Measurements from ENCODE around the gene ATE1.

ATE1 gene

DNA sequence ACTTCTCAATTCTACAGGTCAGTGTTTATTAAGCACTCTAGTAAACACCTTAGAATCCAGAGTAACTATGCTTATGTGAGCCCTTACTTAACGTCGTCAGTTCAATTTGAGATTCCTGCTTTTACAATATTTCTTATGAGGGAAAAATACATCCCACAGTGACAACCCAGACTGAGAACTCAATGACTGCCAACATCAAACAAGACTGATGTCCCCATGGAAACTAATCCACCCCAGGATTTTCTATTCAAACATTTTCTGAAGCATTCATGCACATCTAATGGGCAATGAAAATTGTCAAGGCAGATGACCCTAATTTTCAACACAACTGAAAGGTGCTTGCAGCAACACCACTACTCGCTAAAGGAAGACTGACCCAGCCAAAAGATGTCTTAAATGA is 67.0 kb downstream of the ATE1 start:
- DNase-seq (ENCODE audit: low read depth) = no peak
- H3K4me3 ChIP-seq (ENCODE audit: control insufficient read depth, low read depth, low read length) = no peak overlapping the region
- TF ChIP-seq, protein P1, sequence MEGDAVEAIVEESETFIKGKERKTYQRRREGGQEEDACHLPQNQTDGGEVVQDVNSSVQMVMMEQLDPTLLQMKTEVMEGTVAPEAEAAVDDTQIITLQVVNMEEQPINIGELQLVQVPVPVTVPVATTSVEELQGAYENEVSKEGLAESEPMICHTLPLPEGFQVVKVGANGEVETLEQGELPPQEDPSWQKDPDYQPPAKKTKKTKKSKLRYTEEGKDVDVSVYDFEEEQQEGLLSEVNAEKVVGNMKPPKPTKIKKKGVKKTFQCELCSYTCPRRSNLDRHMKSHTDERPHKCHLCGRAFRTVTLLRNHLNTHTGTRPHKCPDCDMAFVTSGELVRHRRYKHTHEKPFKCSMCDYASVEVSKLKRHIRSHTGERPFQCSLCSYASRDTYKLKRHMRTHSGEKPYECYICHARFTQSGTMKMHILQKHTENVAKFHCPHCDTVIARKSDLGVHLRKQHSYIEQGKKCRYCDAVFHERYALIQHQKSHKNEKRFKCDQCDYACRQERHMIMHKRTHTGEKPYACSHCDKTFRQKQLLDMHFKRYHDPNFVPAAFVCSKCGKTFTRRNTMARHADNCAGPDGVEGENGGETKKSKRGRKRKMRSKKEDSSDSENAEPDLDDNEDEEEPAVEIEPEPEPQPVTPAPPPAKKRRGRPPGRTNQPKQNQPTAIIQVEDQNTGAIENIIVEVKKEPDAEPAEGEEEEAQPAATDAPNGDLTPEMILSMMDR (IDR thresholded peaks at IDR 0.05; ENCODE audit: control insufficient read depth, insufficient read depth, low read depth, low read length, missing control alignments) = no peak

DNA sequence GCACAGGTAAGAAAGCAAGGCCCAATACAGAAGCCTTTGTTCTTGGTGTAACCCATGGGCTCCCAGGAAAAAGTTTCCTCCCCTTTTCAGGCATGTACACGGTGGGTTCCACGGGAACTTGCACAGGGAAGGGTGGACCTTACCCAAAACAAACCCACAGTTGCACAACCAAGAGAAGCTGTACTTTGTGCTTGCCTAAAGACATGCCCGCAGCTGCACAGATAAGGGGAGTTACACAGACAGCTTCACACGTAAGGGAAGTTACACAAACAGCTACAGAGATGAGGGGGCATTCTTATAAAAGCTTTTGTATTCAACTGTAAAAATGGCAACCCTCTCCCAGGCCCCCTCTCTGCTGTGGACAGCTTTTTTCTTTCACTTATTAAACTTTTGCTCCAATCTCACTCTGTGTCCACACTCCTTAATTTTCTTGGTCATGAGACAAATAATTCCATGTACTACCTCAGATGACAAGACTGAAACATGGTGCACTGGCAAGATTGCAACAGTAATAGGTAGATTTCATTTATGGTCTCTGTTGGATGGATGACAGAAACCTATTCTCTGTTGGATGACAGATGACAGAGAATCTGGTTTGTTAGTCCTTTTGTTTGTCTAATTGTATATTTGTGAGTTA is 72.9 kb downstream of the ATE1 start:
- TF ChIP-seq, protein P1 (IDR thresholded peaks at IDR 0.05; ENCODE audit: control insufficient read depth, insufficient read depth, low read depth, low read length, missing control alignments) = no peak
- H3K4me3 ChIP-seq (ENCODE audit: control insufficient read depth, low read depth, low read length) = no peak overlapping the region
- no peak for DNase-seq (ENCODE audit: low read depth)

DNA sequence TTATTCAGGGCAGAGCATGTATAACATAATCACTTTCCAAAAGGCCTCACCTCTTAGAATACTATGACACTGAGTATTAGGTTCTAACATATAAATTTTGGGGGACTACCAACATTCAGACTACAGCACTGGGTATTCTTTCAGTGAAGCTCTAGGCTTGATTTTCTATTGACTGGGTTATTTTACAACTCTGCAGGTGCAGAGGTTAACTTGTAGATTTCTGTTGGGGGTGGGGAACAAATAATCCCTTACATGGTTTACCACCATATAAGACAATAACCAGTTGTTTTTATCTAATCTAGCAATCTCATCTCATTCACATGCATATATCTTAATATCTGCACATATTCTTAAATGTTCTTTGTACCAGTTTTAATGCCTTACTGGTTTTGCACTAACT is 73.9 kb downstream of the ATE1 start:
- H3K4me3 ChIP-seq (ENCODE audit: control insufficient read depth, low read depth, low read length) = no peak overlapping the region
- TF ChIP-seq, protein P1 (IDR thresholded peaks at IDR 0.05; ENCODE audit: control insufficient read depth, insufficient read depth, low read depth, low read length, missing control alignments) = no peak
- no peak for DNase-seq (ENCODE audit: low read depth)

DNA sequence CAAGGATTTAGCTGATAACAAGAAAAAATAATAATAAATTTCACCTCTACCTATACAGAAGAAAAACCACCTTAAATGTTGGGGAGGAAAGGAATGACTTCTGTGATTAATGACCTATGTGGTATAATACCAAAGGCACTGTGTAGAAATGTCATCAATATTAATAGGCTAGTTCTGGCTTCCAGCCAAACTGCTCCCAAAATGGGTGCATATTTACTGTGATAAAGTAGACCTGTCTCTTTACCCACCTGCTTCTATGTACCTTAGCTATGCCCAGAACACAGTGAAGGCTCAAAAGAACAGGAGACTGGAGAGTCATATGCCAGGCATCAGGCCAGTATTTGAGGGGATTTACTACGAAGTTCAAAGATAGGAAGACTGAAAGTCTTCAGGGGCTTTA is 76.0 kb downstream of the ATE1 start:
- TF ChIP-seq, protein P1 (IDR thresholded peaks at IDR 0.05; ENCODE audit: control insufficient read depth, insufficient read depth, low read depth, low read length, missing control alignments) = no peak
- no peak for DNase-seq (ENCODE audit: low read depth)
- no peak overlapping the region for H3K4me3 ChIP-seq (ENCODE audit: control insufficient read depth, low read depth, low read length)

DNA sequence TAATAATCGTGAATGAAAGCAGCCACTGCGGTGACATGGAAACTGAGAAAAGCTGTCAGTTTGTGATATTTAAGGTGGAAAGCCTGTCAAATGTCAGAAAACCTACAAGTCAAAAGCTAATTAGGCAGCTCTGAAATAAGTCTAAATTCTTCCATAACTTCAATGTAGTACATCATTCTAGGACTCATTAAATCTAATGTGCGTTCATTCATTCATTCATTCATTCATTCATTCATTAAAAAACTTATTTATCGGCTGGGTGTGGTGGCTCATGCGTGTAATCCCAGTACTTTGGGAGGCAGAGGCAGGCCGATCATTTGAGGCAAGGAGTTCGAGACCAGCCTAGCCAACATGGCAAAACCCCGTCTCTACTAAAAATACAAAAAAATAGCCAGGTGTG is 79.7 kb downstream of the ATE1 start:
- DNase-seq (ENCODE audit: low read depth) = no peak
- no peak overlapping the region for H3K4me3 ChIP-seq (ENCODE audit: control insufficient read depth, low read depth, low read length)
- TF ChIP-seq, protein P1 (IDR thresholded peaks at IDR 0.05; ENCODE audit: control insufficient read depth, insufficient read depth, low read depth, low read length, missing control alignments) = no peak

DNA sequence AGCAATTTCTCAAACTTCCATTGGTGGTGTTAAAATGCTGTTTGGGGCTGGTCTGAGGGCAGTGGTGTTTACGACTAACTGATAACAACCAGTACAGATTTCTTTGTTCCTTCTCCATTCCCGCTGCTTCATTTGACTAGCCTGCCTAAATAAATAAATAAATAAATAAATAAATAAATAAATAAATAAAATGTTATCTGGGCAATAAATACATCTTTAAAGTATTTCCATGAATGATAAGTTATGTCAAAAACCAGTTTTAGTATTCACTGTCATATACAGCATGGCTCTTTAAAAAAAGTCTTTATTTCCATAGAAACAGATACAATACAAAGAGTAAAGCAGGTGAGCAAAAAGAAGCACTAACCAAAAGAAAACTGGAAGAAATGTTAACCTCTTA is 81.3 kb downstream of the ATE1 start:
- H3K4me3 ChIP-seq (ENCODE audit: control insufficient read depth, low read depth, low read length) = no peak overlapping the region
- no peak for DNase-seq (ENCODE audit: low read depth)
- TF ChIP-seq, protein P1 (IDR thresholded peaks at IDR 0.05; ENCODE audit: control insufficient read depth, insufficient read depth, low read depth, low read length, missing control alignments) = no peak

Data from AG09309 (cell line).